ENCODE results near the gene COL6A2. TPM values are rescaled to one million over a fixed set of nuclear protein-coding genes. Genes with fewer than 3 reads are reported as not detected.

The COL6A2 gene
- total RNA-seq, 1 experiment from 2014 or later = 22.0 TPM

- no peaks in the 10 kb centered on the region for H3K27me3 ChIP-seq (ENCODE audit: insufficient read depth, low read depth)
- ChIA-PET POLR2A (ENCODE audit: unreplicated experiment) (no interaction called here), CTCF (no interaction called here)
- no peaks in the 10 kb centered on the region; the same call in 1 of the 2 replicates for H3K36me3 ChIP-seq (ENCODE audit: low read depth)
- H3K4me1 ChIP-seq (replicated peaks; ENCODE audit: insufficient read depth) = no peaks in the 10 kb centered on the region
- intact Hi-C loops (cut with micrococcal nuclease; ENCODE audit: unreplicated experiment) = no loop called here
- no peaks in the 10 kb centered on the region for H3K9me2 ChIP-seq (ENCODE audit: insufficient read depth)
- no TSS peak for BruUV-seq (replicated peaks)
- H3K27ac ChIP-seq = no peak overlapping the region
- H3K4me3 ChIP-seq = no peak overlapping the region
- H3K4me2 ChIP-seq = no peak overlapping the region
- DNase-seq = no peak
- no peaks in the 10 kb centered on the region for H4K20me1 ChIP-seq (ENCODE audit: insufficient read depth)
- H3K79me2 ChIP-seq (ENCODE audit: low read depth) = no peaks in the 10 kb centered on the region
- no peak overlapping the region for H2AFZ ChIP-seq
- no peak for TF ChIP-seq EZH2 (IDR thresholded peaks at IDR 0.05; ENCODE audit: low read depth)
- TF ChIP-seq CTCF (conservative IDR thresholded peaks at IDR 0.05) = no peak
- no peaks in the 10 kb centered on the region for H3K9me3 ChIP-seq (ENCODE audit: insufficient read depth, low read depth)
- H3F3A ChIP-seq (ENCODE audit: insufficient read depth, low read depth) = no peaks in the 10 kb centered on the region
These were observed 20.6 kb downstream of the COL6A2 start for GRCh38 chr21:46118316-46119143.

- Histone ChIP-seq H3K4me2 (no peak overlapping the region), H3K9me3 (ENCODE audit: insufficient read depth, low read depth) (no peaks in the 10 kb centered on the region), H2AFZ (no peak overlapping the region), H3K27ac (no peak overlapping the region), H3K9me2 (ENCODE audit: insufficient read depth) (no peaks in the 10 kb centered on the region), H3K36me3 (ENCODE audit: low read depth) (no peaks in the 10 kb centered on the region; the same call in 1 of the 2 replicates), H3K79me2 (ENCODE audit: low read depth) (no peaks in the 10 kb centered on the region), H3F3A (ENCODE audit: insufficient read depth, low read depth) (no peaks in the 10 kb centered on the region), H3K4me1 (replicated peaks; ENCODE audit: insufficient read depth) (no peaks in the 10 kb centered on the region), H4K20me1 (ENCODE audit: insufficient read depth) (no peaks in the 10 kb centered on the region), H3K27me3 (ENCODE audit: insufficient read depth, low read depth) (no peaks in the 10 kb centered on the region), H3K4me3 (no peak overlapping the region)
- BruUV-seq (replicated peaks) = no TSS peak
- intact Hi-C loops (cut with micrococcal nuclease; ENCODE audit: unreplicated experiment) = no loop called here
- no peak for DNase-seq
- ChIA-PET CTCF (no interaction called here), POLR2A (ENCODE audit: unreplicated experiment) (no interaction called here)
- TF ChIP-seq EZH2 (IDR thresholded peaks at IDR 0.05; ENCODE audit: low read depth) (no peak), CTCF (conservative IDR thresholded peaks at IDR 0.05) (no peak)
These were observed 21.3 kb downstream of the COL6A2 start for GRCh38 chr21:46119144-46119636.

GRCh38 chr21:46119637-46120271, 21.8 kb downstream of the COL6A2 start:
- no peak overlapping the region for H3K4me3 ChIP-seq
- no peaks in the 10 kb centered on the region for H3K9me3 ChIP-seq (ENCODE audit: insufficient read depth, low read depth)
- H4K20me1 ChIP-seq (ENCODE audit: insufficient read depth) = no peaks in the 10 kb centered on the region
- H3K4me1 ChIP-seq (replicated peaks; ENCODE audit: insufficient read depth) = no peaks in the 10 kb centered on the region
- DNase-seq = no peak
- CTCF ChIA-PET = no interaction called here
- H3F3A ChIP-seq (ENCODE audit: insufficient read depth, low read depth) = no peaks in the 10 kb centered on the region
- H3K27ac ChIP-seq = no peak overlapping the region
- no TSS peak for BruUV-seq (replicated peaks)
- POLR2A ChIA-PET (ENCODE audit: unreplicated experiment) = no interaction called here
- intact Hi-C loops (cut with micrococcal nuclease; ENCODE audit: unreplicated experiment) = no loop called here
- no peaks in the 10 kb centered on the region for H3K9me2 ChIP-seq (ENCODE audit: insufficient read depth)
- no peaks in the 10 kb centered on the region for H3K36me3 ChIP-seq (ENCODE audit: low read depth)
- H2AFZ ChIP-seq = no peak overlapping the region
- no peaks in the 10 kb centered on the region for H3K79me2 ChIP-seq (ENCODE audit: low read depth)
- H3K27me3 ChIP-seq (ENCODE audit: insufficient read depth, low read depth) = no peaks in the 10 kb centered on the region
- H3K4me2 ChIP-seq = no peak overlapping the region
- no peak for TF ChIP-seq EZH2 (IDR thresholded peaks at IDR 0.05; ENCODE audit: low read depth)
- TF ChIP-seq CTCF (conservative IDR thresholded peaks at IDR 0.05) = no peak
